Panc1 (cell line): ENCODE results near the gene ZSCAN10. TPM values are rescaled to one million over a fixed set of nuclear protein-coding genes. Genes with fewer than 3 reads are reported as not detected.

ENCODE experiments used
- ATAC-seq: fragments of 200-7000 bp; cut with Tn5 transposase; 2 replicates; pipeline ENCODE4 v1.9.1; 2020; ENCODE audit warnings: mild to moderate bottlenecking, moderate library complexity
- BruUV-seq: library from RNA; stranded (reverse); fragments of 400-500 nt; replicated peaks from 2 replicates; lab custom pipeline; 2021; lab: Mats Ljungman, UMichigan
- CTCF ChIA-PET: fragments of 300-600 bp; sonication (Branson Sonifier 250); formaldehyde crosslinking; loops from one replicate; lab custom pipeline; 2022; ENCODE audit warnings: antibody characterized with exemption; lab: Charles Lee
- POLR2A ChIA-PET: fragments of 300-600 bp; sonication (Branson Sonifier 250); formaldehyde crosslinking; loops from one replicate; lab custom pipeline; 2022; ENCODE audit warnings: antibody characterized with exemption; lab: Charles Lee
- DNase-seq: peaks from one replicate; pipeline ENCODE4 v3.0.0-alpha.2; 2010; ENCODE audit warnings: low read depth, low spot score
- H3K27ac ChIP-seq: 2 replicates; pipeline ENCODE4 v1.5.1; 2011; ENCODE audit warnings: mild to moderate bottlenecking, low read length, inconsistent platforms
- H3K27me3 ChIP-seq: fragments of 200-500 bp; sonication (Bioruptor generic); 2 replicates; pipeline ENCODE4 v1.6.0; 2014; ENCODE audit warnings: low read length, inconsistent platforms; ENCODE audit not compliant: control insufficient read depth, insufficient read depth
- H3K36me3 ChIP-seq: fragments of 200-500 bp; sonication (Bioruptor generic); 2 replicates; pipeline ENCODE4 v1.5.1; 2014; ENCODE audit warnings: inconsistent platforms, mild to moderate bottlenecking, low read length, moderate library complexity; ENCODE audit not compliant: control insufficient read depth, insufficient read depth
- H3K4me1 ChIP-seq: 2 replicates; pipeline ENCODE4 v1.5.1; 2011; ENCODE audit warnings: inconsistent platforms, mild to moderate bottlenecking, low read length, moderate library complexity; ENCODE audit not compliant: control insufficient read depth, insufficient read depth
- H3K4me3 ChIP-seq, 2 experiments: 2 replicates each; pipeline ENCODE4 v1.5.1; 2011 to 2012; ENCODE audit warnings: low read depth in 2 of 2, low read length in 2 of 2, mild to moderate bottlenecking in 2 of 2, inconsistent platforms in 1 of 2, moderate library complexity in 1 of 2
- H3K9me3 ChIP-seq: fragments of 200-500 bp; sonication (Bioruptor generic); 2 replicates; pipeline ENCODE4 v1.5.1; 2014; ENCODE audit warnings: low read depth, mild to moderate bottlenecking, inconsistent platforms, low read length, moderate library complexity; ENCODE audit not compliant: control insufficient read depth, insufficient read depth
- POLR2AphosphoS5 ChIP-seq: IDR thresholded peaks from 2 replicates; pipeline ENCODE4 v1.6.1; 2012; ENCODE audit warnings: mild to moderate bottlenecking, low read depth, low read length, moderate library complexity
- SIN3A ChIP-seq: IDR thresholded peaks from 2 replicates; pipeline ENCODE4 v1.6.1; 2012; ENCODE audit warnings: low read depth, mild to moderate bottlenecking, low read length, moderate library complexity, borderline replicate concordance; ENCODE audit not compliant: insufficient read depth
- TCF7L2 ChIP-seq: IDR thresholded peaks from 2 replicates; pipeline ENCODE4 v1.6.1; 2011; ENCODE audit warnings: mild to moderate bottlenecking, low read depth, low read length, inconsistent platforms
- in situ Hi-C: cut with HindIII; loops from 2 replicates; pipeline ENCODE4 v1.10.0; 2016; ENCODE audit warnings: low sequenced_read_pairs, low pct_unique_long_range_greater_than_20kb
- intact Hi-C: fragments of 100-400 bp; cut with micrococcal nuclease; formaldehyde crosslinking; loops from one replicate; pipeline ENCODE4 v1.10.0; 2022; ENCODE audit not compliant: unreplicated experiment
- total RNA-seq: library from RNA; stranded (reverse); gene quantifications from one replicate; pipeline ENCODE4 v1.2.1, GENCODE V29; 2021; ENCODE audit not compliant: unreplicated experiment
- TF ChIP-seq, protein P1 (sequence below): fragments of 450-650 bp; IDR thresholded peaks from 2 replicates; pipeline ENCODE4 v1.5.1; 2017; ENCODE audit warnings: mild to moderate bottlenecking
- TF ChIP-seq, protein P2 (sequence below), 2 experiments: IDR thresholded peaks; 2 replicates each; pipeline ENCODE4 v1.6.1; 2011 to 2012; ENCODE audit warnings: low read depth in 2 of 2, control low read depth in 1 of 2, low read length in 1 of 2, mild to moderate bottlenecking in 1 of 2, moderate library complexity in 1 of 2; ENCODE audit not compliant: insufficient read depth in 1 of 2

The ZSCAN10 gene
- total RNA-seq, 1 experiment from 2014 or later, result 0.21 TPM

- intact Hi-C loops, result no loop called here
- Histone ChIP-seq H3K36me3 (no peaks in the 10 kb centered on the region), H3K4me1 (peaks cover 4% of the 10 kb centered on the region; the same call in 1 of the 2 replicates), H3K4me3 (no peak overlapping the region), H3K27me3 (no peaks in the 10 kb centered on the region), H3K9me3 (no peaks in the 10 kb centered on the region), H3K27ac (no peak overlapping the region)
- TF ChIP-seq POLR2AphosphoS5 (no peak), TCF7L2 (no peak), SIN3A (no peak)
- TF ChIP-seq, protein P1, sequence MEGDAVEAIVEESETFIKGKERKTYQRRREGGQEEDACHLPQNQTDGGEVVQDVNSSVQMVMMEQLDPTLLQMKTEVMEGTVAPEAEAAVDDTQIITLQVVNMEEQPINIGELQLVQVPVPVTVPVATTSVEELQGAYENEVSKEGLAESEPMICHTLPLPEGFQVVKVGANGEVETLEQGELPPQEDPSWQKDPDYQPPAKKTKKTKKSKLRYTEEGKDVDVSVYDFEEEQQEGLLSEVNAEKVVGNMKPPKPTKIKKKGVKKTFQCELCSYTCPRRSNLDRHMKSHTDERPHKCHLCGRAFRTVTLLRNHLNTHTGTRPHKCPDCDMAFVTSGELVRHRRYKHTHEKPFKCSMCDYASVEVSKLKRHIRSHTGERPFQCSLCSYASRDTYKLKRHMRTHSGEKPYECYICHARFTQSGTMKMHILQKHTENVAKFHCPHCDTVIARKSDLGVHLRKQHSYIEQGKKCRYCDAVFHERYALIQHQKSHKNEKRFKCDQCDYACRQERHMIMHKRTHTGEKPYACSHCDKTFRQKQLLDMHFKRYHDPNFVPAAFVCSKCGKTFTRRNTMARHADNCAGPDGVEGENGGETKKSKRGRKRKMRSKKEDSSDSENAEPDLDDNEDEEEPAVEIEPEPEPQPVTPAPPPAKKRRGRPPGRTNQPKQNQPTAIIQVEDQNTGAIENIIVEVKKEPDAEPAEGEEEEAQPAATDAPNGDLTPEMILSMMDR, result no peak
- no TSS peak for BruUV-seq
- no peak for ATAC-seq
- in situ Hi-C loops, result no loop called here
- DNase-seq, result no peak
- ChIA-PET POLR2A (interaction anchor here (0.6 kb wide), 1 partner anchor 69 kb away, joined by 3 read pairs; no protein-coding TSS in a partner anchor), CTCF (interaction anchor here (0.5 kb wide), 1 partner anchor 624 kb away, joined by 3 read pairs; no protein-coding TSS in a partner anchor)
Observed at GRCh38 chr16:3144321-3144983, 45.4 kb upstream of the ZSCAN10 start.

- DNase-seq (no peak), ATAC-seq (no peak; the same call in 1 of the 2 replicates)
- TF ChIP-seq SIN3A, result no peak
- TF ChIP-seq, protein P1, result no peak
- intact Hi-C loops (no loop called here), in situ Hi-C loops (no loop called here)
- no peaks in the 10 kb centered on the region for H3K9me3 ChIP-seq
- POLR2A ChIA-PET, result interaction anchor here (0.6 kb wide), 1 partner anchor 17 kb away, joined by 11 read pairs; no protein-coding TSS in a partner anchor
- H3K36me3 ChIP-seq, result no peaks in the 10 kb centered on the region
- H3K27me3 ChIP-seq, result no peaks in the 10 kb centered on the region
- BruUV-seq, result no TSS peak
- H3K4me3 ChIP-seq, result no peak overlapping the region
- H3K27ac ChIP-seq, result no peak overlapping the region
- CTCF ChIA-PET, result interaction anchor here (0.5 kb wide), 2 partner anchors 15 to 623 kb away, joined by 3 to 4 read pairs; no protein-coding TSS in a partner anchor
- H3K4me1 ChIP-seq, result no peaks in the 10 kb centered on the region
Observed at GRCh38 chr16:3143598-3144320, 44.7 kb upstream of the ZSCAN10 start.

GRCh38 chr16:3143189-3143588, 44.1 kb upstream of the ZSCAN10 start:
- TF ChIP-seq SIN3A (no peak), POLR2AphosphoS5 (no peak), TCF7L2 (no peak)
- TF ChIP-seq, protein P1, result no peak
- TF ChIP-seq, protein P2, sequence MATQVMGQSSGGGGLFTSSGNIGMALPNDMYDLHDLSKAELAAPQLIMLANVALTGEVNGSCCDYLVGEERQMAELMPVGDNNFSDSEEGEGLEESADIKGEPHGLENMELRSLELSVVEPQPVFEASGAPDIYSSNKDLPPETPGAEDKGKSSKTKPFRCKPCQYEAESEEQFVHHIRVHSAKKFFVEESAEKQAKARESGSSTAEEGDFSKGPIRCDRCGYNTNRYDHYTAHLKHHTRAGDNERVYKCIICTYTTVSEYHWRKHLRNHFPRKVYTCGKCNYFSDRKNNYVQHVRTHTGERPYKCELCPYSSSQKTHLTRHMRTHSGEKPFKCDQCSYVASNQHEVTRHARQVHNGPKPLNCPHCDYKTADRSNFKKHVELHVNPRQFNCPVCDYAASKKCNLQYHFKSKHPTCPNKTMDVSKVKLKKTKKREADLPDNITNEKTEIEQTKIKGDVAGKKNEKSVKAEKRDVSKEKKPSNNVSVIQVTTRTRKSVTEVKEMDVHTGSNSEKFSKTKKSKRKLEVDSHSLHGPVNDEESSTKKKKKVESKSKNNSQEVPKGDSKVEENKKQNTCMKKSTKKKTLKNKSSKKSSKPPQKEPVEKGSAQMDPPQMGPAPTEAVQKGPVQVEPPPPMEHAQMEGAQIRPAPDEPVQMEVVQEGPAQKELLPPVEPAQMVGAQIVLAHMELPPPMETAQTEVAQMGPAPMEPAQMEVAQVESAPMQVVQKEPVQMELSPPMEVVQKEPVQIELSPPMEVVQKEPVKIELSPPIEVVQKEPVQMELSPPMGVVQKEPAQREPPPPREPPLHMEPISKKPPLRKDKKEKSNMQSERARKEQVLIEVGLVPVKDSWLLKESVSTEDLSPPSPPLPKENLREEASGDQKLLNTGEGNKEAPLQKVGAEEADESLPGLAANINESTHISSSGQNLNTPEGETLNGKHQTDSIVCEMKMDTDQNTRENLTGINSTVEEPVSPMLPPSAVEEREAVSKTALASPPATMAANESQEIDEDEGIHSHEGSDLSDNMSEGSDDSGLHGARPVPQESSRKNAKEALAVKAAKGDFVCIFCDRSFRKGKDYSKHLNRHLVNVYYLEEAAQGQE (IDR thresholded peaks at IDR 0.05; ENCODE audit: insufficient read depth in 1 of 2, low read depth in 2 of 2, low read length in 1 of 2), result no peak
- POLR2A ChIA-PET, result no interaction called here
- no peak for ATAC-seq
- CTCF ChIA-PET, result no interaction called here
- no peaks in the 10 kb centered on the region for H3K4me1 ChIP-seq
- no peak overlapping the region for H3K4me3 ChIP-seq
- BruUV-seq, result no TSS peak
- H3K36me3 ChIP-seq, result no peaks in the 10 kb centered on the region
- no peak overlapping the region for H3K27ac ChIP-seq
- intact Hi-C loops (no loop called here), in situ Hi-C loops (no loop called here)
- H3K9me3 ChIP-seq, result no peaks in the 10 kb centered on the region
- no peak for DNase-seq
- H3K27me3 ChIP-seq, result no peaks in the 10 kb centered on the region
